ENCODE data around the gene RLBP1.

RLBP1 gene

DNA sequence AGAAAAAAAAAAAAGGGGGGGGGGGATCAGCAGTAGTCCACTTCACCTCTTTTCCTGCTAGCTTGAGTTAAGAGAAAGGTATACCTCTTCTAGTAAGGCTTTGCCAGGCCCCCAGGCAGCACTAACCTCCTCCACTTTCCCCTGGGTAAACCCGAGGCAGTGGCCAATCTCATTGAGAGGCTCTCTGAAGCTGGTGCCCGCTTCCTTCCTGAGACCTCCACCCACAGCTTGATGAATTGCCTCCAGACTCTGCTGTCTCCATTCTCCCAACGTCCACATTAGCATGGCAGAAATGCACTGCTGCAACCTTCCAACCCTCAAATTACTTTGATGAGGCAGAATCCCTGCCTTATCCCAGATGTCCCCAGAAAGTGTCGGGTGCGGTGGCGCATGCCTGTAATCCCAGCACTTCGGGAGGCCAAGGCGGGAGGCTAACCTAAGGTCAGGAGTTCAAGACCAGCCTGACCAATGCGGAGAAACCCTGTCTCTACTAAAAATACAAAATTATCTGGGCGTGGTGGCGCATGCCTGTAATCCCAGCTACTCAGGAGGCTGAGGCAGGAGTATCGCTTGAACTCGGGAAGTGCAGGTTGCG is 15.3 kb downstream of the RLBP1 start:
- DNase-seq (ENCODE audit: low read depth), result no peak

DNA sequence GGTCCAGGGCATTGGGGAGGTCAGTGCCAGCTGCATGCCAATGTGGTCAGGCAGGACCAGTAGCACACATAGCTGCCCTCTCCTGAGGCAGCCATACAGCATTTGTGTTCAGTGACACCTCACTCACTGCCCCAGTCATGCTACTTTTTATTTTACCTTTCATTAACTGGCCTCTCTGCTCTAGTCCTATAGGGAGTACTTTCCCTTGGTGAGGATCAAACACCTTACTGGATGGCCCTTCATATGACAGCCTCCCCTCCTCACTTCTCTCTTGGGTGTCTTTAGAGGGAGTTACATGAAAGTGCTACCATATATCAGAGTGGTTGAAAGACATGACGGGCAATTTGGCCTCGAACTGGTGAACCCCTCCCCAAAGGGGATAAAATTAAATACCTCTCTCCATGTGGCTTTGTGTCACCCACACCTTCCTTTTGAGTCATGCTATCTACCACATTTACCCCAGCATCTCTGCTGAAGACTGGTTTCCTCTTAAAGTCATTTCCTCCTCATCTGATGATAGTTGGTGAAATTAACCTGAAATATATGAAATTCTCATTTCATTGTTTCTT is 17.6 kb downstream of the RLBP1 start:
- no peak for DNase-seq (ENCODE audit: low read depth)

DNA sequence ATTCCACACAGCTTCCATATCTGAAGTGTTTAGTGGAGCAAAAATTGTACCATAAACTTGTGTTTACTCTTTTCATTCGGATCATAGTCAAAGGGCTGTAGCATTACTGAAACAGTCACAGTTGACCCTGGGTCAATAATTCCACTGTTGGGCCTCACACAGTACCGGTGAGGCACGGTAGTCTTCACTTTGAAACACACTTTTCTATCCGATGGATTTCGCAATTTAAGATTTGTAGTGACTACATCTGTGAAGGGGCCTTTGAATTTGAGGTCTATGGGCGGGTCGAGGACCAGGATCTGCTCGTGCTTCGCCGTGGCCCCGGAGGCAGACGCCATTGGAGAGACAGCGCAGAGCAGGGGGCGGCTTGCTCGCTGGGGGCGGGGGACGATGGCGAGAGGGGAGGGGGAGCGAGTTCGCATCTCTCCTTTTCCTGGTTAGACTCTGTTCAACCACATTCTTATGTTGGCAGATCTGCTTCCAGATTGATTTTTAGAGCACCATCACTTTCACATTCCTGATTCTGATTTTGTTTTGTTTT is 19.8 kb downstream of the RLBP1 start:
- no peak for DNase-seq (ENCODE audit: low read depth)

DNA sequence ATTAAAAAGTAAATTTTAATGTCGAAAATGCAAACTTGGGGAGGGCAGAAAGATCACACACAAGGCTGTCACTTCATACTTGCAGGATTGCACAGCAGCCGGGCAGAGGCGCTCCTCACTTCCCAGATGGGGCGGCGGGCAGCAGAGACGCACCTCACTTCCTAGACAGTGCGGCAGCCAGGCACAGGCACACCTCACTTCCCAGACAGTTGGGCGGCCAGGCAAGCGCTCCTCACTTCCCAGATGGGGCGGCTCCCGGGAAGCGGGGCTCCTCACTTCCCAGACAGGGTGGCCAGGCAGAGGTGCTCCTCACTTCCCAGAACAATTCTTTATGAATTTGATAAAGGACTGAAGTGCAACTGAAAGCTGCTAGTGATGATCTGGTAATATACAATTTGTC is 21.2 kb downstream of the RLBP1 start:
- DNase-seq (ENCODE audit: low read depth), result no peak

DNA sequence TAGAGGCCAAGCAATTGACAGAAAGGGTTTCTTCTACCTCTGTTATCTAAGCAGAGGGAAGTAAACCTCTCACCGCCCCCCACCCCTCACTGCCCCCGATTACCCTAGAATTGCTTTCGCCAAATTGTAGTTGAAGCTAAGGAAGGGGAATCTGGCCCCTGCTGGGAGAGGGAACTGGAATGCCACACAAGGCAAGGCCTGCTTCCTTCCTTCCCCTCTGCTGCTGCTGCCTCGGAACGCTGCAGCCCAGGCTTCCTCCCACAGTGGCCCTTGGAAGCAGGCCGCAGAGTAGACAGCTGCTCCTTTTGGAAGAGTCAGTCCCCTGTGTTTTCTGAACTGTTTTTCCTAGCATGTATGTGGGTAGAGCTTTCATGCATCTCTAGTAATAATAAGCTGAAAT is 21.6 kb downstream of the RLBP1 start:
- no peak for DNase-seq (ENCODE audit: low read depth)

DNA sequence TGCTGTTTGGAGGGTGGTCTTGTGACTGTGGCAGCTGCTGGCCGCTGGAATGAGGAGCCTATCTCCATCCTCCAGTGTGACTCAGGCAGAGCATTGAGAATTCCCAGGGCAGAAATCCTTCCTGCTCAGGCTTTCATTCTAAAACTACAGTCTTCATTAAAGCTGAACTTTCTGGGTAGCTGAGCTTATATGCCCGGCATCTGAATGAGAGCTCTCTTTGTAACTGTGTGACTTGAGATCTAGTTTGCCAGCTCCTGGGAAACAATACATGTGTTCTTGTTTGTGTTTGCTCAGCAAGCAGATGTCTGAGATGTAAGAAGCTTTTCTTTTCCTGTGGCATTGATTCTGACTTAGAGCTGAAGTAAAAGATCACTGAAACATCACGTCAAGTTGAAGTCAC is 22.4 kb downstream of the RLBP1 start:
- DNase-seq (ENCODE audit: low read depth), result no peak

DNA sequence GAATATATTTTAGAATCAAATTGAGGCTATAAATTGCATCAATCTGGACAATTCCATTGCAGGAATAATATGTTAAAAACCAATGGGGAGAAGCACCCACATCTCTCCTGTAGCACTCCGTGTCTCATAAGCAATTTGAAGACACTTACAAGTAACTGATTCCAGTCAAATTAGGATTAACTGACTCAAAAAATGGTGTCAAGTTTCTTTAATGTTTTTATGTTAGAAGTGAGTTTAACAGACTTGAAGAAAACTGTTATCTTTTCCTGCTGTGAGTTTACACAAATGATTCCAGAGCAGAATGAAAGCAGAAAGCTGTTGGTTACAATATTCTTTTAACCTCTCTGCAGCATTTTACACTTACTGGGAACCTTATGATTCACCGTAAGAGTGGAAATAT is 23.2 kb downstream of the RLBP1 start:
- DNase-seq (ENCODE audit: low read depth), result no peak

DNA sequence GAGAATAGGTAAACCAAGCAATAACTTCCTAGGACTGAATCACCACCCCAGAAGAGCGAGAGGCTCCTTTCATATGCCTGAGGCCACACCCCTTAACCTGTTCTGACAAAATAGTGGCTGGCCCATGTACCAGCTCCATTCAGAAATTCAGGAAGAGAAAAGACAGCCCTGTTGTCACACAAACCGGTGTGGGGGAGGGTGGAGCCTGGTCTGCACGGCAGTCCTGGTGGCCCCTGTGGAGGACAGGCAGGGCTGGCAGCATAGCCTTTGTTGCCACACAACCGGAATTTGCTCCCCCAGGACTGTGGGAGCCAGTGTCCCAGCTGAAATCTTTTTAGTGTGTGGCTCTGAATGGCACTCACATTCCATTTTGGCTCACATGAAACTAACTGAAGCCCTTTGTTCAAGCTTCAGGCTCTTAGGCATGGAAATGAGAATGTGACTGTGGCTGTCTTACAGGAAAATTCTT is 23.8 kb downstream of the RLBP1 start:
- no peak for DNase-seq (ENCODE audit: low read depth)

DNA sequence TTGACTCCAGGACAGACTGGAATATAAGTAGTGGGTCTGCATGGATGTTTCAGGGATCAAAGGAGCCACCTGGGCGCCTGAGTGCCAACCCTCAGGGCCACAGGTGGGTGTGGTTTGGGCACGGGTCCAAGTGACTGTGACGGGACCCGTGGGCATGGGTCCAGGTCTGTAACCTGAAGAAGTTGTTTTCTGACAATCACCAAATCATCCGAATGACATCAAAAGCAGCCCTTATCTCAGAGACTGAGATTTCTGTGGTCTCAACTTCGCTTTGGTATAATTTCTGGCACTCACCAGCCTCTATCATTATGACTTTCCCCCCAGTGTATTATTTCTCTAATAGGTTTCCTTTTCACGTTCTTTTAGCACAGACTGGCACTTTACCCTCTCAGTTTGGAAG is 24.4 kb downstream of the RLBP1 start:
- DNase-seq (ENCODE audit: low read depth), result no peak

DNA sequence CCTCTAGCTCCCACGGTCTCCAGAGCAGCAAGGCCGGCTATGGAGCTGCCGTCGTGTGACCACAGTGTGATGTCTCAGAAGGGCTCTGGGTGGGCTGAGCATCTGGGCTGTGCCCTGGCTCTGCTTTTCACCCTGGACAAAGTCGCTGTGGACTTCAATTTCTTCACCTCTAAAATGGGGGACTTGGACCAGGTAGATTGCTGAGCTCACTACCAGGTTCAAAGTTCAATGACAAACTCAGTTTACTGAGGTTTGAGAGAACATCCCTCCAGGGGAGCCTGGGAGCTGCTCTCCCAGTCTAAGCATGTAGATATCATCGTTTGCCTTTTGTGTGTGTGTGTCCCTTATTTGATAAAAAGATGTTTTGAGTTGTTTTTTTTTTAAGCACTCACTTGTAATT is 25.1 kb downstream of the RLBP1 start:
- DNase-seq (ENCODE audit: low read depth), result no peak

DNA sequence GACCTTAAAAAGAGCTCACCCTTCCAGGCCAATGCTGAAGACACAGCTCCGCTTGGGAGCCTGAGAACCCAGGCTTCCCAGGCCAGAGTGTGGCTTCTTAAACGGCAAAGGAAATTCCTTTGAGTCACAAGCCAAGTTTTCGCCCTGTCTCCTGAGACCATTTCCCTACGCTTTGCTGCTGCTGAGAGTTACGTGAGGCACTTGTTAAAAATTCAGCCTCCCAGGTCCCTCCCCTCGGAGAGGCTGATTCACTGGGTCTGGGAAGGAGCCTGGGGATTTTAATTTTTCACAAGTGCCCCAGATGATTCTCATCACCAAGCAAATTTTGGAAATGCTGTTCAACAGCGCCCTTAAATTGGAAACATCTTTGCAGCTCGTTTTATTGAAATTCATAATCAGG is 25.5 kb downstream of the RLBP1 start:
- peak; percentile 48 for DNase-seq (ENCODE audit: low read depth)

DNA sequence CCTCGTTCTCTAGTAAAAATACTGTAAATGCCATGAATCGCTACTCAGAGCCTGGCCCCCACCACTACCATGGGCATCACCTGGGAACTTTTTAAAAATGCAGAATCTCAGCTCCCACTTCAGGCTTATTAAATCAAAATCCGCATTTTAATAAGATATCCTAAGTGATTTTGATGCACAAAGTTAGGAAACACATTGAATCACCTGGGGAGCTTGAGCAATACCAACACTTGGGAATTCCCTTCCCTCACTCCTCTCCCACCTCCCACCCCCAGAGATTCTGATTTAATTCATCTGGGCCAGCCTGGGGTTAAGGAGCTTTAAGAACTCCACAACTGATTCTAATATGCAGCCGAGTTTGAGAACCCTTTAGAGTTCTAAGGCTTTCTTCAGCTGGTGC is 26.8 kb downstream of the RLBP1 start:
- DNase-seq (ENCODE audit: low read depth), result no peak

DNA sequence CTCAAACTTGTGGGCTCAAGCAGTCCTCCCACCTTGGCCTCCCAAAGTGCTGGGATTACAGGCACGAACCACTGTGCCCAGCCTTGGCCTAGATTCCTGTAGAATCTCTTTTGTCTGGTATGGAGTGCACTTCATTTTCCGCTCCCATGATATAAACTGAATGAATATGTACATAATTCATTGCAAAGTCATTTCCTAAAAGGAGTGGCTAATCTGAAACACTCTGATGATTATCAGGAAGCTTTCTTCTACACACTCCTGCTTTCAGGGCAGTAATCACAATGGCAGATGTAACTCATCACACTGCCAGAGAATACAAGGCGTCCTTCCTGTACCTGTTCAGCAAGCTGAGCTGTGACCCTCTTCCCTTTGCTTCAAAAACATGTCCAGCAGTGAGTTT is 28.6 kb downstream of the RLBP1 start:
- DNase-seq (ENCODE audit: low read depth), result peak; percentile 64

DNA sequence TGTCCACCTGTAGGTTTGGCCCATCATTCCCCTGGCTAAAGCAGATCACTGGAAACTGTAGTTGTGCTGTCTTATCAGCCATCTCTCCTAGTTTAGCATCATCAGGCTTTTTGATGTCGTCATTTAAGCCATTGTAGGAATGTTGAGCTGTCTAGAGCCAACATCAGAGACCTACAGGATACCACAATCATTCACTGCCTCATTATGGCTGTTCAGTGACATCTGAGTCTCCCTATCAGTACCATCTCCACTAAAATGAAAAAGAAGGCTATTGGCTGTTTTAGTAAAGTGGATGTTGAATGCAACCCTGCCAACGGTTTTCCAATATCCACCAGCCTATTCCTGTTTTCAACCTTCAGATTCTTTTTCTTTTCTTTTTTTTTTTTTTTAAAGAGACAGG is 29.2 kb downstream of the RLBP1 start:
- DNase-seq (ENCODE audit: low read depth), result no peak

DNA sequence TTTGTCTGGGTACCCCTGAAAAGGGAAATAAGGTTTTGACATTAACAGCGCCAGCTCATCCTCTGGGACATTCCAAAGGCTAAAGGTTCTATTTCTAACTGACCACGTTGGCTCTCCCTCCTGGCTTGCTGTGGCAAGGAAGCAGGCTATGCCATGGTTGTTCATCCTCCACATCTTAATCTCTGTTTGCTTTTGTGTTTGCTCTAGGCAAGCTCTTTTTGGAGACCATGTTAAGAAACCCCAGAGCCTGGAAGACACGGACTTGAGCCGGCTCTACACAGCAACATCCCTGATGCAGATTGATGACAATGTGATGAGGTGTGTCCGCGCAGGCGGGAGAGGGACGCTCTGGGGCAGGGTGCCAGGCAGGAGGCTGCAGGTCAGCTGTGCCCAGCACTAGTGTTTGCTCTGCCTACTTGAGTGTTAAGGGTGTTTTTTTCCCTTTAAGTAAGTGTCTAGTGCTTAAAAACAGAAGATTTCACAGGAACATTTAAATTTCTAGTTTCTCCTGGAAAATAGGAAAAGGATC is 33.3 kb downstream of the RLBP1 start:
- no peak for DNase-seq (ENCODE audit: low read depth)

DNA sequence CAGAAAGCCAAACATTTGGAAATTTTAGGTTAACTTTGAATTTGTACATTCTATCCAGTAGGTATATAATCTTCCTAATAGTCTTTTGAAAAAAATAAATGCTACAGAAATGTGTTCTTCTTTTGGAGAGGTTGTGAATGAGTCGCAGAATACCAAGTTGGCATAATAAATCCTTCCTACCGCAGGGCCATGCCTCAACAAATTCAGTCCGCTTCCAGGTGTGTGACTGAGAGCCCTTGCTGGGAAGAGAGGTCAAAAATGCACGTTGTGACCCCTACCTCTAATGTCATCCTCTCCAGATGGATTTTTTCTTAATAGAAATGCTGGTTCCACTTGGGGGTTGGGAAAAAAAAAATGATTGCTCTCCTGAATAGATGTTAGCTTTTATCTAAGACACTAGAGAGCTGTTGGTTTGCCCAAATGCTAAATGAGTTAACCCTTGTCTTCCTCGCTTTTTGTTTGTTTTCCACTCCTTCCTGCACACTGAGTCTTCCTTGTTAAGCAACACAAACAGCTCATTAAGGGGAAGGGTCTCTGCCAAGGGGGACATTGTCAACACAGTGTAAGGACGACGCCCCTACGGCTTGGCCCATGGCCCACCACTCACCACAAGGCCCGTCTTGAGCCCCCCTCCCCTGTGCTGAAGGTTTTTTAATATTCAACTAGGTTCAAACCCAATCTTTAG is 33.9 kb downstream of the RLBP1 start:
- DNase-seq (ENCODE audit: low read depth), result no peak

DNA sequence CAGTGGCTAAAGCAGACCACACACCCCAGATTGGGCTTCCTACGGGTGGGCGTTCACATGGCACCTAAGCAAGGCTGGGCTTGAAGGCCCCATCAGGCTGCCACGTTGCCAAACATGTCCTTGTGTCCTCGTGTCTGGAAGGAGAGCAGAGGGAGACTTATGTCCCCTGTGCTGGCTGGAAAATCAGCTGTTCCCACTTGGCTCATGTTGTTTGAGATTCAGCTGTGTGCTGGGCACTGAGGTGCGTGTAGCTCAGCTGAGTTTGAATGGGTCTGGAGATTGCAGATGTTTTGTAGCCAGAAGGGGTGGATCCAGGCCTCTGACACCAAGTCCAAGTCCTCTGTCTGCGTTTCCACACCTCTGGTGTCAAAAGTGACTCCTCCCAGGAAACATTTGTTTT is 34.6 kb downstream of the RLBP1 start:
- no peak for DNase-seq (ENCODE audit: low read depth)

DNA sequence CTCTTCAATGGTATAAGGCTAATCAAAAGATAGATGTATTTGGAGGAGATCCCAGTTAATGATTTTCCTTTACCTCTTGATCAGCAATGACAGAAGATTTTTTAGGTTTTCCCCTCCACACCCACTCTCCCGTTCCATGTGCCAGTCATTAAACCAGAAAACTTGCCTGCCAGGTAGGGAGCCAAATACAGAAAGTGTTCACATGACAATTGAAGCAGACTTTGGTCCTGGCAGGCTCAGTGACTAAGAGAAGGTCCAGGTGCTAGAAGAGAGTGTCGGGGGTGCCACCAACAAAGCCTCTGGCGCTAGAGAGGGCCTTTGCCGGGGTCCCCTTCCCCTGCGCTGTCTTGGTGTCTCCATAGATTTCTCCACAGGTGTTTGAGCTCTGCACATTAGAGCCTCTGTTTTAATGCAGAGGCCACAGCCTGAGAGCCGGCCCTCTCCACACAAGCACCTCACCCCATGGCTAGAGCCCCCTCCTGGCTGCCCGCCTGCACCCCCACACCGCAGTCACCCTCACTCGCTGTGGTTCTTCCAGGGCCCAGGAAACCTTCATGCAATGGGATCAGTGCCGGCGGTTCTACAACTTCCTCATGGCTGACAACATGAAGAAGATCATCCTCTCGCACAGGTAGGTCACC is 36.4 kb downstream of the RLBP1 start:
- no peak for DNase-seq (ENCODE audit: low read depth)

DNA sequence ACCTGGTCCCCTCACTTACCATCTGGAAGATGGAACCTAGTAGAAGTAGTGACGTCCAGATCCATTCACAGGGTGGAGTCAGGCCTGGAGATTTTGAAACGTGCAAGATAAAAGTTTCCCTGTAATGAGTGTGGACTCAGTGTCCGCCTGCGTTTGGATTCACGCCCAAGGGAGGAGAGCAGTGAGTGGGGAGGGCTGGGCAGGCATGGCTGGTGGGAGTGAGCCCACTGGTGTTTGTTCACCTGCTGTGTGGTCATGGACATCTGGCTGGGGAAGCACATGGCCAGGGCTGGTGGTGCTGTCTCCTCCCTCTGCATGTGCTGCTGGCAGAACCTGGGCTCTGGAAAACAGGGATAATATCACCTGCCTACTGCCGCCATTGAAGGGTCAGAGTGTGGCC is 37.0 kb downstream of the RLBP1 start:
- DNase-seq (ENCODE audit: low read depth), result no peak

DNA sequence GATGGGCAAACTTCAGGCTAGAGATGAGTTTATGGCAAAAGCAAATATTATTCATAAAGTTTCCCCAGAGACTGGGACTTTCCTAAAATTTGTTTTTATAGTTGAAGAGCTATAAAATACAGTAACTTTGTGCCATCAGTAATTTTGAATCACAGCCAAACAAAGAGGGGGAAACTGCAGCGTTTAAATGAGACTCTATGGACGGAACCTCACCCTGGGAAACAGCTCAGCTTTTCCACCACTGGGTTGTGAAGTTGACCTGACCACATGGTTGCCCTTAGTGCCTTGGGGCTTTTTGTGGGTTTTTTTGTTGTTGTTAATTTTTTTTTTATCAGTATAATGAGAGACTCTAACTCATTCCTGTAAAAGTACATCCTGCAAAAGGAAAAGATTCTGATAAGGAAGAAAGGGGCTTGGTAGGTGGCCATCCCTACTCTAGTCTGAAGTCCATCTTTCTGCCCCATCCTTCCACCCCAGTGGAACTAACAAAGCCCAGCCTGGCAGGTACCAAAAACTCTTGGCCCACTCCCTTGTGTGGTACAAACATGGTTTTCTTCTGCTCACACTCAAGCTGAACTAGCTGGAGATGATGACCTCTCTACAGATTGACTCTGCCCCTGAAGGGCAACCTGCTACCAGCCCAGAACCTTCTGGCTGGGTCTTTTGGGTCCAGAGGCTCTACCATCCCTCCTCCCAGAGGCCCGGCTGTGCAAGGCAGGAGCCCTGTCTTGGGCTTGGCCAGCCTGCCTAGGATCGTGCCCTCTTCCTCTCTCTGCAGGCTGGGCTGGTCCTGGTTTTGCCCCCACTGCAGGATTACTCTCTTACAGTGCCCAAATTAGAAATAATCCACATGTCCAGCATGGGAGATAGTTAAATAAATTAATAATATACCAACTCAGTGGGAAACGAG is 41.2 kb downstream of the RLBP1 start:
- DNase-seq (ENCODE audit: low read depth), result peak; percentile 38

DNA sequence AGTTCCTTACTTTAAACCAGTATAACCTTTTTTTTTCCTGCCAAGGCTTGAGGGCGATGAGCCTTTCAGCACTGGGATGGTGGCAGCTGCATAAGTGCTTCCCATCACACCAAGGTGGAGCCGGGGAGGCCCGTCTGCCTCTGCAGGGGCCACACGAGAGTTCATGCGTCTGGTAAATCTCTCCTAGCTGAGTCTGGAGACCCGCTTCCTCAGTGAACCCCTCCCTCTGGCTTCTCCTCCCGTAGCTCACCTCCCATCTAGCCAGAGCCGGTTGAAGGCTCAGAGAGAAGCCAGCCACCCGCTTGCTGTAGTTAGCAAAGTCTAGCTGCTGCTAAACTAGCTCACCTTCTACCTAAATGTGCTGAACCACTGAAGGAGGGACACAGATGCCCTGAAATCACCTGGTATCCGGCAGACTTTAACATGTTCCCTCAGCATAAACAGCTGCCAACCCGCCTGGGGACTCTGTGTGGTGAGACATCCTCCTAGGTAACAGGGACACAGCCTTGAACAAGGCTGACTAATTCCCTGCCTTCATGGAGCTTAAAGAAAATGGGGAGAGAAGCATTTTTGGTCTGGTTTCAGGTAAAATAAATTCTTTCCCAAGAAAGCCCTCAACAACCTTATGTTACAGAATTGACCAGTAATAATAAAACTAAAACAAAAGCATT is 42.9 kb downstream of the RLBP1 start:
- DNase-seq (ENCODE audit: low read depth), result no peak

Data from ELR (cell line).